Upper lobe of left lung (tissue), 6 donors: ENCODE data around the gene EZH2. TPM values are rescaled to one million over a fixed set of nuclear protein-coding genes. Genes with fewer than 3 reads are reported as not detected.
A peak's percentile ranks its signal among the peaks of the same experiment; 100 is the strongest.

ENCODE experiments used
- ATAC-seq, 2 donors: fragments of 200-7000 bp; cut with Tn5 transposase; one replicate each; pipeline ENCODE4 v1.9.1; 2022; ENCODE audit warnings: mild to moderate bottlenecking in 2 of 2, moderate library complexity in 2 of 2; ENCODE audit not compliant: low FRiP score in 2 of 2
- DNase-seq, 2 donors: peaks; one replicate each; pipeline ENCODE4 v3.0.0-alpha.2; 2019 to 2020
- H3K27ac ChIP-seq, 4 donors: fragments of 200-600 bp; sonication (generic); one replicate each; pipeline ENCODE4 v1.5.1; 2016 to 2019
- H3K27me3 ChIP-seq, 4 donors: fragments of 200-600 bp; sonication (generic); one replicate each; pipeline ENCODE4 v1.5.1; 2017 to 2019
- H3K36me3 ChIP-seq, 4 donors: fragments of 200-600 bp; sonication (generic); one replicate each; pipeline ENCODE4 v1.5.1; 2016 to 2019
- H3K4me1 ChIP-seq, 4 donors: fragments of 200-600 bp; sonication (generic); one replicate each; pipeline ENCODE4 v1.5.1; 2018 to 2019
- H3K4me3 ChIP-seq, 4 donors: fragments of 200-600 bp; sonication (generic); one replicate each; pipeline ENCODE4 v1.5.1; 2017 to 2019; ENCODE audit warnings: mild to moderate bottlenecking in 2 of 4, moderate library complexity in 1 of 4
- H3K9me3 ChIP-seq, 4 donors: fragments of 200-600 bp; sonication (generic); one replicate each; pipeline ENCODE4 v1.5.1; 2018 to 2019
- CTCF ChIP-seq, 6 experiments: fragments of 450-650 bp in 4 of 6; fragments of 200-600 bp in 2 of 6; sonication (generic) in 2 of 6; IDR thresholded peaks; one replicate each; pipeline ENCODE4 v1.5.1; 2016 to 2019; ENCODE audit warnings: antibody characterized with exemption in 6 of 6
- EP300 ChIP-seq, 4 donors: sonication (generic); formaldehyde crosslinking; IDR thresholded peaks; one replicate each; pipeline ENCODE4 v1.5.1; 2017; ENCODE audit warnings: antibody characterized with exemption in 4 of 4, control low read depth in 2 of 4
- POLR2A ChIP-seq, 4 donors: fragments of 450-650 bp; IDR thresholded peaks; one replicate each; pipeline ENCODE4 v1.5.1; 2016 to 2017; ENCODE audit warnings: antibody characterized with exemption in 4 of 4, mild to moderate bottlenecking in 2 of 4
- POLR2AphosphoS5 ChIP-seq, 2 donors: sonication (generic); formaldehyde crosslinking; IDR thresholded peaks; one replicate each; pipeline ENCODE4 v1.5.1; 2017; ENCODE audit warnings: antibody characterized with exemption in 2 of 2
- WGBS, 2 donors: methylation state at CpG; one replicate each; pipeline ENCODE4 v1.1.5; 2017 to 2018; 5-methylcytosine and 5-hydroxymethylcytosine counted together
- total RNA-seq, 6 donors: library from RNA; depleted of rRNA in 4 of 6; stranded (reverse); fragments of >200 nt in 4 of 6; gene quantifications; one replicate each; pipeline versions ENCODE4 v1.1.0 to v1.2.1, GENCODE V29; 2016 to 2021
- donor health status: DM: no; HTN: no; CAD: no; lungs with moderate emphysema.
- donor health status: DM: no; HTN: yes; CAD: no; lungs with severe emphysema.

The EZH2 gene
- total RNA-seq, result 1 to 10 TPM in 5 of 6 donors, under 1 TPM in 1; 0.89 to 4.6 (median 3.1) TPM

GRCh38 chr7:148884049-148884298, at the start of gene EZH2:
EZH2 (minus strand) TSS chr7:148884291; CDS start chr7:148847298, 36,993 bp downstream.
- no peaks in the 10 kb centered on the region for H3K9me3 ChIP-seq
- peak within 1 kb of the TSS; percentile 92 to 100 (median 97) for H3K4me3 ChIP-seq
- 0 to 1% methylated on average over 5 to 16 of the region's 50 CpGs for WGBS, 2 donors
- ATAC-seq, result no peak
- peaks cover 0 to 14% (median 9%) of the 10 kb centered on the region in 4 donors for H3K4me1 ChIP-seq
- H3K27ac ChIP-seq, result peak within 1 kb of the TSS; percentile 86 to 97 (median 95)
- no peaks in the 10 kb centered on the region for H3K36me3 ChIP-seq
- no peaks in the 10 kb centered on the region for H3K27me3 ChIP-seq
- TF ChIP-seq POLR2AphosphoS5 (IDR thresholded peaks at IDR 0.05) (no peak), CTCF (IDR thresholded peaks at IDR 0.05) (peak in 1 of 6 experiments; percentile 9), EP300 (IDR thresholded peaks at IDR 0.05) (no peak), POLR2A (IDR thresholded peaks at IDR 0.05) (no peak)
- DNase-seq, result no peak

- Histone ChIP-seq H3K4me3 (no peak overlapping the region), H3K36me3 (no peaks in the 10 kb centered on the region), H3K27ac (no peak overlapping the region), H3K27me3 (no peaks in the 10 kb centered on the region), H3K4me1 (no peaks in the 10 kb centered on the region), H3K9me3 (no peaks in the 10 kb centered on the region)
- DNase-seq (no peak), ATAC-seq (no peak)
- TF ChIP-seq CTCF (IDR thresholded peaks at IDR 0.05) (no peak), POLR2A (IDR thresholded peaks at IDR 0.05) (no peak), EP300 (IDR thresholded peaks at IDR 0.05) (no peak), POLR2AphosphoS5 (IDR thresholded peaks at IDR 0.05) (no peak)
- 88 to 90% methylated on average over 5 of the region's 5 CpGs for WGBS, 2 donors
These were observed 47.4 kb upstream of the EZH2 start for GRCh38 chr7:148931470-148931869.

- TF ChIP-seq EP300 (IDR thresholded peaks at IDR 0.05), result no peak
- TF ChIP-seq CTCF (IDR thresholded peaks at IDR 0.05), result no peak
- no peak for TF ChIP-seq POLR2A (IDR thresholded peaks at IDR 0.05)
- no peak for TF ChIP-seq POLR2AphosphoS5 (IDR thresholded peaks at IDR 0.05)
- DNase-seq, result no peak
- H3K27me3 ChIP-seq, result no peaks in the 10 kb centered on the region
- no peak for ATAC-seq
- no peak overlapping the region for H3K27ac ChIP-seq
- no peaks in the 10 kb centered on the region for H3K9me3 ChIP-seq
- no peaks in the 10 kb centered on the region for H3K36me3 ChIP-seq
- no peaks in the 10 kb centered on the region for H3K4me1 ChIP-seq
- H3K4me3 ChIP-seq, result no peak overlapping the region
- 78 to 81% methylated on average over 10 of the region's 10 CpGs for WGBS, 2 donors
These were observed 46.2 kb upstream of the EZH2 start for GRCh38 chr7:148930335-148930734.

GRCh38 chr7:148929176-148929575, 45.1 kb upstream of the EZH2 start:
- ATAC-seq (no peak), DNase-seq (no peak)
- Histone ChIP-seq H3K36me3 (no peaks in the 10 kb centered on the region), H3K4me3 (no peak overlapping the region), H3K27me3 (no peaks in the 10 kb centered on the region), H3K27ac (no peak overlapping the region), H3K9me3 (no peaks in the 10 kb centered on the region), H3K4me1 (no peaks in the 10 kb centered on the region)
- TF ChIP-seq CTCF (IDR thresholded peaks at IDR 0.05), result no peak
- TF ChIP-seq EP300 (IDR thresholded peaks at IDR 0.05), result no peak
- TF ChIP-seq POLR2A (IDR thresholded peaks at IDR 0.05), result no peak
- no peak for TF ChIP-seq POLR2AphosphoS5 (IDR thresholded peaks at IDR 0.05)
- 94 to 96% methylated on average over 6 of the region's 6 CpGs for WGBS, 2 donors

- no peaks in the 10 kb centered on the region for H3K36me3 ChIP-seq
- ATAC-seq (no peak), DNase-seq (no peak)
- no peak for TF ChIP-seq POLR2AphosphoS5 (IDR thresholded peaks at IDR 0.05)
- no peak for TF ChIP-seq CTCF (IDR thresholded peaks at IDR 0.05)
- TF ChIP-seq POLR2A (IDR thresholded peaks at IDR 0.05), result no peak
- TF ChIP-seq EP300 (IDR thresholded peaks at IDR 0.05), result no peak
- WGBS, 2 donors, result 73 to 77% methylated on average over 10 of the region's 10 CpGs
- no peak overlapping the region for H3K27ac ChIP-seq
- no peaks in the 10 kb centered on the region for H3K27me3 ChIP-seq
- no peak overlapping the region for H3K4me3 ChIP-seq
- no peaks in the 10 kb centered on the region for H3K4me1 ChIP-seq
- H3K9me3 ChIP-seq, result no peaks in the 10 kb centered on the region
These were observed 43.3 kb upstream of the EZH2 start for GRCh38 chr7:148927123-148928045.
